ENCODE data around the gene SGMS1.
A peak's percentile ranks its signal among the peaks of the same experiment; 100 is the strongest.
"Not testable (repeated sequence)": the region's sequence is repeated elsewhere in the genome, so short reads cannot be mapped to it uniquely, and the experiment has no call there.

Gene SGMS1

DNA sequence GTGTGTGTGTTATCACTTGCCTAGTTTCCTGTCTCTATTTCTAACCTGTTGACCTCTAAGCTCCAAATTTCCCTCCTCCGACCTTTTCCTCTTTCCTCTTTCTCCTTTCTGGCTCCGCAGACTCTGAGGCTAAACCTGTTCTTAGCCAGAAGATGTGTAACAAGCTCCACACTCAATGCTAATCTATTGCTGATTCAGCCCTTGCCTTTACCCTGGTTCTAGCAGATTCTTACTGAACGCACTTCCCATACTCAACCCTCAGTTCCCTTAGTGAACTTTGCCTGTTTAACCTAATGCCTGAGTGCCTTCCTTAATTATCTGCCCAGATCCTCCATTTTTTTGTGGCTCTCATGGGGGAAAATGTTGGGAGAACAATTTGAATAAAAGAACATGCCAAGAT is 30.0 kb upstream of the SGMS1 start:
- H3K4me3 ChIP-seq (ENCODE audit: low read depth, low read length), result no peak overlapping the region
- TF ChIP-seq, protein P1, sequence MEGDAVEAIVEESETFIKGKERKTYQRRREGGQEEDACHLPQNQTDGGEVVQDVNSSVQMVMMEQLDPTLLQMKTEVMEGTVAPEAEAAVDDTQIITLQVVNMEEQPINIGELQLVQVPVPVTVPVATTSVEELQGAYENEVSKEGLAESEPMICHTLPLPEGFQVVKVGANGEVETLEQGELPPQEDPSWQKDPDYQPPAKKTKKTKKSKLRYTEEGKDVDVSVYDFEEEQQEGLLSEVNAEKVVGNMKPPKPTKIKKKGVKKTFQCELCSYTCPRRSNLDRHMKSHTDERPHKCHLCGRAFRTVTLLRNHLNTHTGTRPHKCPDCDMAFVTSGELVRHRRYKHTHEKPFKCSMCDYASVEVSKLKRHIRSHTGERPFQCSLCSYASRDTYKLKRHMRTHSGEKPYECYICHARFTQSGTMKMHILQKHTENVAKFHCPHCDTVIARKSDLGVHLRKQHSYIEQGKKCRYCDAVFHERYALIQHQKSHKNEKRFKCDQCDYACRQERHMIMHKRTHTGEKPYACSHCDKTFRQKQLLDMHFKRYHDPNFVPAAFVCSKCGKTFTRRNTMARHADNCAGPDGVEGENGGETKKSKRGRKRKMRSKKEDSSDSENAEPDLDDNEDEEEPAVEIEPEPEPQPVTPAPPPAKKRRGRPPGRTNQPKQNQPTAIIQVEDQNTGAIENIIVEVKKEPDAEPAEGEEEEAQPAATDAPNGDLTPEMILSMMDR (IDR thresholded peaks at IDR 0.05; ENCODE audit: low read depth, low read length, missing control alignments), result no peak
- no peak for DNase-seq (ENCODE audit: low read depth)

DNA sequence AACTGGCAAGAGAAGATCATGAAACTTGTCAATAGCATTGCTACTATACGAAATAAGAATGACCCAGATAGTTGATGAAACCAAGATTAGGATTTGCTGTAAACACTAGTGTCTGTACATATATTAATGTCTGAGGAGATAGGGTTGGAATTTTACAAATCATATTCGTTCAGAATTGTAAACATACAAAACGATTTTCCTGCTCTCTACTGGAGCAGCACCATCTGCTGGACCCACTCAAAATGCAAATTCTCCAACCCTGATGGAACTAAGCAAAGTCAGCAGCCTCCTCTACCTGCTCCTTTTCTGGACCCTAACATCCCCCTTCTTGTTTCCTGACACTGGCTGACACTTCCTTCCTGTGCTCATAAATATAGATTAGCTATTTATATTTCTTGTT is 29.4 kb upstream of the SGMS1 start:
- no peak for DNase-seq (ENCODE audit: low read depth)
- no peak overlapping the region for H3K4me3 ChIP-seq (ENCODE audit: low read depth, low read length)
- TF ChIP-seq, protein P1 (IDR thresholded peaks at IDR 0.05; ENCODE audit: low read depth, low read length, missing control alignments), result peak; percentile 38

DNA sequence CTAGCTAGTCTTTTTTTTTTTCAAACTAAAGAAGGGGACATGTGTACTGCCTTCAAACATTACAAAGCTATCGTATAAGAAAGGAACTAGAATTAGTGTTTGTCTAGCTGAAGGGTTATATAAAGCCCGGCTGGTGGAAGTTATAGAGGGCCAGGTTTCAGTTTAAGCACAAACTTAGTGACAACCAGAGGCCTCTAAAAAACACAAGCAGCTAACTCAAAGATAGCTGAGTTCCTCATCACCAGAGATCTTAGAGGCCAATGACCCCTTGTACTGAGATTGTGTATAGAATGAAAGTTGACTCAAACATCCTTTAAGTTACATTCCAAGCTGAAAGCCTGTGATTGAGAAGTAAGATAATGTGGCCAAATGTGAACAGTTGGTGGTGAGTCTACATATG is 28.1 kb upstream of the SGMS1 start:
- TF ChIP-seq, protein P1 (IDR thresholded peaks at IDR 0.05; ENCODE audit: low read depth, low read length, missing control alignments), result no peak
- DNase-seq (ENCODE audit: low read depth), result no peak
- H3K4me3 ChIP-seq (ENCODE audit: low read depth, low read length), result no peak overlapping the region

DNA sequence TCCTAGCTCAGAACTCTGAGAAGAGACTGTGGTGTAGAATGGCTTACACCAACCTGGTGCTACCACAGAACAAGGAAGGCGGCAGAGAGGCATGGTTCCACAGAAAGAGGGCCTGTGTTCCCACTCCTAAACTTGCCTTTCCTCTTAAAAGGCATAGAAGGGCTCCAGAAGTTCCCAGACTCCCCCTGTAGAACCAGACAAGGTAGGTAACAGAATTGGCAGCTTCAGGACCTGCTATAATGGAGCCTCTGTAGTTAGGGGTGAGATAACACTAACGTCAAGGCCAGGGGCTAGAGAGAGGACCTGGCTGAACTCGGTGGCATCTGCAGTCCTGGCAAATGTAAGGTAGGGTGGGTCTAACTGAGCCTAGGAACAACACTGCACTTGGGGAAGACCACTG is 26.7 kb upstream of the SGMS1 start:
- TF ChIP-seq, protein P1 (IDR thresholded peaks at IDR 0.05; ENCODE audit: low read depth, low read length, missing control alignments), result no peak
- no peak for DNase-seq (ENCODE audit: low read depth)
- H3K4me3 ChIP-seq (ENCODE audit: low read depth, low read length), result no peak overlapping the region

DNA sequence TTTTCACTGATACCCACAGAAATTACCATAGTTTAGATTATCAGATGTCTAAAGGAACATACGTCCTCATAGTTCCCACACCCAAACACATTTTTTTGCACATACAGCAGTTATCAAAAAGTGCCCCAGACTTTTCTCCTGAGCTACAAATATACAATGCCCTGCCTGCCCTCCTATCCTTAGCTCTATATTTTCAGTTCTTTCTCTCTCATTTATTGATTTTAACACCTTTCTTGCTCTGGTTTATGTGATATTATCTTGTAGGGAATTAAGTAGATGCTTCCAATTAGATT is 25.1 kb upstream of the SGMS1 start:
- H3K4me3 ChIP-seq (ENCODE audit: low read depth, low read length), result no peak overlapping the region
- TF ChIP-seq, protein P1 (IDR thresholded peaks at IDR 0.05; ENCODE audit: low read depth, low read length, missing control alignments), result no peak
- no peak for DNase-seq (ENCODE audit: low read depth)

DNA sequence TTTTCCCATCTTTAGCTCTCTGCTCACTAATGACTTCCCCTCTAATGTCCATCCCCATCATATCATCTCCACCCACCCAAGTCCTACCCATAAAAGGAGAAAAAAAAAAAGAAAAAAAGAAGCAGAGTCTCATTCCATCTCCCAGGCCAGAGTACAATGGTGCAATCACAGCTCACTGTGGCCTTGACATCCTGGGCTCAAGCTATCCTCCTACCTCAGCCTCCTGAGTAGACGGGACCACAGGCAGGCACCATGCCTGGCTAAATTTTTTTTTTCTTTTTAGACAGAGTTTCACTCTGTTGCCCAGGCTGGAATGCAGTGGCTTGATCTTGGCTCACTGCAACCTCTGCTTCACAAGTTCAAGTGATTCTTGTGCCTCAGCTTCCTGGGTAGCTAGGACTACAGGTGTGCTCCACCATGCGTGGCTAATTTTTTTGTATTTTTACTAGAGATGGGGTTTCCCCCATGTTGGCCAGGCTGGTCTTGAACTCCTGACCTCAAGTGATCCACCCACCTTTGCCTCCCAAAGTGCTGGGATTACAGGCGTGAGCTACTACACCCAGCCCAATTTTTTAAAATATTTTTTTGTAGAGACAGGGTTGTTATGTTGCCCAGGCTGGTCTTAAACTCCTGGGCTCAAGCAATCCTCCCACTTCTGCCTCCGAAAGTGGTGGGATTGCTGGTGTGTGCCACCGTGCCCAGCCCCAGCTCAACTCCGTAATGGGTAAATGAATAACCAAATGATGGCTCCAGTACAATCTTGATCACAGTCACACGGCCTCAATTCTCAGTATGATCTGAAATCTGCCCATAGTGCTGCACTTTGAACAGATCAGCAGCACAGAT is 24.6 kb upstream of the SGMS1 start:
- no peak overlapping the region for H3K4me3 ChIP-seq (ENCODE audit: low read depth, low read length)
- peak; percentile 18 for DNase-seq (ENCODE audit: low read depth)
- TF ChIP-seq, protein P1 (IDR thresholded peaks at IDR 0.05; ENCODE audit: low read depth, low read length, missing control alignments), result no peak

DNA sequence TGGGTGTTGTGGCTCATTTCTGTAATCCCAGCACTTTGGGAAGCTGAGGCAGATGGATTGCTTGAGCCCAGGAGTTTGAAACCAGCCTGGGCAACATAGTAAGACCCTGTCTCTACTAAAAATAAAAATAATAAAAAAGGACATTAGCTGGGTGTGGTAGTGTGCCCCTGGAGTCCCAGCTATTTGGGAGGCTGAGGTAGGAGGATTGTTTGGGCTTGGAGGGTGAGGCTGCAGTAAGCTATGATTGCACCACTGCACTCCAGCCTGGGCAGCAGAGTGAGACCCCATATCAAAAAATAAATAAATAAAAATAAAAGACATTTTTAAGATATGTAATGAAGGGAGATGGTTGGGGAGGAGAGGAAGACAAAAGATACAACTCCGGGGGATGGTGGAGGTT is 23.6 kb upstream of the SGMS1 start:
- not testable (repeated sequence) for DNase-seq (ENCODE audit: low read depth); H3K4me3 ChIP-seq (ENCODE audit: low read depth, low read length)
